Measurements from ENCODE around the gene KDM8.

KDM8 gene

DNA sequence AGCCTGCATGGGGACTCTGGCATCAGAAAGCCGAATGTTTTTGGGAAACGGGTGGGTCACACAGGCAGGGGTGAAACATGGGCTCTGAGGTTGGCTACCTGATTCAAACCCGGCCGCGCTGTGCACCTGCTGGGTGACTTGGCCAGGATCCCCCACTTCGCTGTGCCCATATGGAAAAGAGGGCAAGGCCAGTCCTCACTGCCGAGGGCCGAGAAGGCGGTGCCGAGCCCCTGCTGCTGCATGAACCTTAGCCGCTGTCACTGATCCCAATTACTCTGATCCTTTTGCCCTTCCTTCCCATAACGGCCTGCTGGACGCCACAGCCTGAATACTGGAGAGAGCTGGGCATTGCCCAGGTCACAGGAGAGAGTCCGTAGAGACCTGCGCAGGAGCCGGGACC, 17.7 kb downstream of the KDM8 start:
- H3K4me1 ChIP-seq (ENCODE audit: control insufficient read depth, insufficient read depth, low read length), result no peaks in the 10 kb centered on the region
- TF ChIP-seq ZNF121 (tag by site-specific recombination; IDR thresholded peaks at IDR 0.05) (no peak), ZNF394 (tag by site-specific recombination; IDR thresholded peaks at IDR 0.05; ENCODE audit: borderline replicate concordance) (no peak), ZNF792 (tag by site-specific recombination; IDR thresholded peaks at IDR 0.05) (no peak), ZNF19 (tag by site-specific recombination; IDR thresholded peaks at IDR 0.05; ENCODE audit: low read depth) (no peak), ZNF76 (tag by site-specific recombination; IDR thresholded peaks at IDR 0.05; ENCODE audit: borderline replicate concordance, low read depth) (no peak), ZNF416 (tag by site-specific recombination; IDR thresholded peaks at IDR 0.05) (no peak), ZNF146 (tag by site-specific recombination; IDR thresholded peaks at IDR 0.05) (no peak), SCRT2 (tag by site-specific recombination; IDR thresholded peaks at IDR 0.05) (no peak), ZNF239 (tag by site-specific recombination; IDR thresholded peaks at IDR 0.05) (no peak), ZNF302 (tag by site-specific recombination; IDR thresholded peaks at IDR 0.05; ENCODE audit: low read depth) (no peak), FEZF1 (tag by site-specific recombination; IDR thresholded peaks at IDR 0.05) (no peak)
- TF ChIP-seq, protein P1, sequence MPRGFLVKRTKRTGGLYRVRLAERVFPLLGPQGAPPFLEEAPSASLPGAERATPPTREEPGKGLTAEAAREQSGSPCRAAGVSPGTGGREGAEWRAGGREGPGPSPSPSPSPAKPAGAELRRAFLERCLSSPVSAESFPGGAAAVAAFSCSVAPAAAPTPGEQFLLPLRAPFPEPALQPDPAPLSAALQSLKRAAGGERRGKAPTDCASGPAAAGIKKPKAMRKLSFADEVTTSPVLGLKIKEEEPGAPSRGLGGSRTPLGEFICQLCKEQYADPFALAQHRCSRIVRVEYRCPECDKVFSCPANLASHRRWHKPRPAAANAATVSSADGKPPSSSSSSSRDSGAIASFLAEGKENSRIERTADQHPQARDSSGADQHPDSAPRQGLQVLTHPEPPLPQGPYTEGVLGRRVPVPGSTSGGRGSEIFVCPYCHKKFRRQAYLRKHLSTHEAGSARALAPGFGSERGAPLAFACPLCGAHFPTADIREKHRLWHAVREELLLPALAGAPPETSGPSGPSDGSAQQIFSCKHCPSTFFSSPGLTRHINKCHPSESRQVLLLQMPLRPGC (tag by site-specific recombination; IDR thresholded peaks at IDR 0.05), result no peak
- TF ChIP-seq, protein P2, sequence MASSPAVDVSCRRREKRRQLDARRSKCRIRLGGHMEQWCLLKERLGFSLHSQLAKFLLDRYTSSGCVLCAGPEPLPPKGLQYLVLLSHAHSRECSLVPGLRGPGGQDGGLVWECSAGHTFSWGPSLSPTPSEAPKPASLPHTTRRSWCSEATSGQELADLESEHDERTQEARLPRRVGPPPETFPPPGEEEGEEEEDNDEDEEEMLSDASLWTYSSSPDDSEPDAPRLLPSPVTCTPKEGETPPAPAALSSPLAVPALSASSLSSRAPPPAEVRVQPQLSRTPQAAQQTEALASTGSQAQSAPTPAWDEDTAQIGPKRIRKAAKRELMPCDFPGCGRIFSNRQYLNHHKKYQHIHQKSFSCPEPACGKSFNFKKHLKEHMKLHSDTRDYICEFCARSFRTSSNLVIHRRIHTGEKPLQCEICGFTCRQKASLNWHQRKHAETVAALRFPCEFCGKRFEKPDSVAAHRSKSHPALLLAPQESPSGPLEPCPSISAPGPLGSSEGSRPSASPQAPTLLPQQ (tag by site-specific recombination; IDR thresholded peaks at IDR 0.05), result no peak
- TF ChIP-seq, protein P3, sequence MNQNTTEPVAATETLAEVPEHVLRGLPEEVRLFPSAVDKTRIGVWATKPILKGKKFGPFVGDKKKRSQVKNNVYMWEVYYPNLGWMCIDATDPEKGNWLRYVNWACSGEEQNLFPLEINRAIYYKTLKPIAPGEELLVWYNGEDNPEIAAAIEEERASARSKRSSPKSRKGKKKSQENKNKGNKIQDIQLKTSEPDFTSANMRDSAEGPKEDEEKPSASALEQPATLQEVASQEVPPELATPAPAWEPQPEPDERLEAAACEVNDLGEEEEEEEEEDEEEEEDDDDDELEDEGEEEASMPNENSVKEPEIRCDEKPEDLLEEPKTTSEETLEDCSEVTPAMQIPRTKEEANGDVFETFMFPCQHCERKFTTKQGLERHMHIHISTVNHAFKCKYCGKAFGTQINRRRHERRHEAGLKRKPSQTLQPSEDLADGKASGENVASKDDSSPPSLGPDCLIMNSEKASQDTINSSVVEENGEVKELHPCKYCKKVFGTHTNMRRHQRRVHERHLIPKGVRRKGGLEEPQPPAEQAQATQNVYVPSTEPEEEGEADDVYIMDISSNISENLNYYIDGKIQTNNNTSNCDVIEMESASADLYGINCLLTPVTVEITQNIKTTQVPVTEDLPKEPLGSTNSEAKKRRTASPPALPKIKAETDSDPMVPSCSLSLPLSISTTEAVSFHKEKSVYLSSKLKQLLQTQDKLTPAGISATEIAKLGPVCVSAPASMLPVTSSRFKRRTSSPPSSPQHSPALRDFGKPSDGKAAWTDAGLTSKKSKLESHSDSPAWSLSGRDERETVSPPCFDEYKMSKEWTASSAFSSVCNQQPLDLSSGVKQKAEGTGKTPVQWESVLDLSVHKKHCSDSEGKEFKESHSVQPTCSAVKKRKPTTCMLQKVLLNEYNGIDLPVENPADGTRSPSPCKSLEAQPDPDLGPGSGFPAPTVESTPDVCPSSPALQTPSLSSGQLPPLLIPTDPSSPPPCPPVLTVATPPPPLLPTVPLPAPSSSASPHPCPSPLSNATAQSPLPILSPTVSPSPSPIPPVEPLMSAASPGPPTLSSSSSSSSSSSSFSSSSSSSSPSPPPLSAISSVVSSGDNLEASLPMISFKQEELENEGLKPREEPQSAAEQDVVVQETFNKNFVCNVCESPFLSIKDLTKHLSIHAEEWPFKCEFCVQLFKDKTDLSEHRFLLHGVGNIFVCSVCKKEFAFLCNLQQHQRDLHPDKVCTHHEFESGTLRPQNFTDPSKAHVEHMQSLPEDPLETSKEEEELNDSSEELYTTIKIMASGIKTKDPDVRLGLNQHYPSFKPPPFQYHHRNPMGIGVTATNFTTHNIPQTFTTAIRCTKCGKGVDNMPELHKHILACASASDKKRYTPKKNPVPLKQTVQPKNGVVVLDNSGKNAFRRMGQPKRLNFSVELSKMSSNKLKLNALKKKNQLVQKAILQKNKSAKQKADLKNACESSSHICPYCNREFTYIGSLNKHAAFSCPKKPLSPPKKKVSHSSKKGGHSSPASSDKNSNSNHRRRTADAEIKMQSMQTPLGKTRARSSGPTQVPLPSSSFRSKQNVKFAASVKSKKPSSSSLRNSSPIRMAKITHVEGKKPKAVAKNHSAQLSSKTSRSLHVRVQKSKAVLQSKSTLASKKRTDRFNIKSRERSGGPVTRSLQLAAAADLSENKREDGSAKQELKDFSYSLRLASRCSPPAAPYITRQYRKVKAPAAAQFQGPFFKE (tag by site-specific recombination; IDR thresholded peaks at IDR 0.05; ENCODE audit: borderline replicate concordance), result no peak
- TF ChIP-seq, protein P4, sequence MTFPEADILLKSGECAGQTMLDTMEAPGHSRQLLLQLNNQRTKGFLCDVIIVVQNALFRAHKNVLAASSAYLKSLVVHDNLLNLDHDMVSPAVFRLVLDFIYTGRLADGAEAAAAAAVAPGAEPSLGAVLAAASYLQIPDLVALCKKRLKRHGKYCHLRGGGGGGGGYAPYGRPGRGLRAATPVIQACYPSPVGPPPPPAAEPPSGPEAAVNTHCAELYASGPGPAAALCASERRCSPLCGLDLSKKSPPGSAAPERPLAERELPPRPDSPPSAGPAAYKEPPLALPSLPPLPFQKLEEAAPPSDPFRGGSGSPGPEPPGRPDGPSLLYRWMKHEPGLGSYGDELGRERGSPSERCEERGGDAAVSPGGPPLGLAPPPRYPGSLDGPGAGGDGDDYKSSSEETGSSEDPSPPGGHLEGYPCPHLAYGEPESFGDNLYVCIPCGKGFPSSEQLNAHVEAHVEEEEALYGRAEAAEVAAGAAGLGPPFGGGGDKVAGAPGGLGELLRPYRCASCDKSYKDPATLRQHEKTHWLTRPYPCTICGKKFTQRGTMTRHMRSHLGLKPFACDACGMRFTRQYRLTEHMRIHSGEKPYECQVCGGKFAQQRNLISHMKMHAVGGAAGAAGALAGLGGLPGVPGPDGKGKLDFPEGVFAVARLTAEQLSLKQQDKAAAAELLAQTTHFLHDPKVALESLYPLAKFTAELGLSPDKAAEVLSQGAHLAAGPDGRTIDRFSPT (tag by site-specific recombination; IDR thresholded peaks at IDR 0.05), result no peak
- TF ChIP-seq, protein P5, sequence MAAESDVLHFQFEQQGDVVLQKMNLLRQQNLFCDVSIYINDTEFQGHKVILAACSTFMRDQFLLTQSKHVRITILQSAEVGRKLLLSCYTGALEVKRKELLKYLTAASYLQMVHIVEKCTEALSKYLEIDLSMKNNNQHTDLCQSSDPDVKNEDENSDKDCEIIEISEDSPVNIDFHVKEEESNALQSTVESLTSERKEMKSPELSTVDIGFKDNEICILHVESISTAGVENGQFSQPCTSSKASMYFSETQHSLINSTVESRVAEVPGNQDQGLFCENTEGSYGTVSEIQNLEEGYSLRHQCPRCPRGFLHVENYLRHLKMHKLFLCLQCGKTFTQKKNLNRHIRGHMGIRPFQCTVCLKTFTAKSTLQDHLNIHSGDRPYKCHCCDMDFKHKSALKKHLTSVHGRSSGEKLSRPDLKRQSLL (tag by site-specific recombination; IDR thresholded peaks at IDR 0.05), result no peak
- TF ChIP-seq, protein P6, sequence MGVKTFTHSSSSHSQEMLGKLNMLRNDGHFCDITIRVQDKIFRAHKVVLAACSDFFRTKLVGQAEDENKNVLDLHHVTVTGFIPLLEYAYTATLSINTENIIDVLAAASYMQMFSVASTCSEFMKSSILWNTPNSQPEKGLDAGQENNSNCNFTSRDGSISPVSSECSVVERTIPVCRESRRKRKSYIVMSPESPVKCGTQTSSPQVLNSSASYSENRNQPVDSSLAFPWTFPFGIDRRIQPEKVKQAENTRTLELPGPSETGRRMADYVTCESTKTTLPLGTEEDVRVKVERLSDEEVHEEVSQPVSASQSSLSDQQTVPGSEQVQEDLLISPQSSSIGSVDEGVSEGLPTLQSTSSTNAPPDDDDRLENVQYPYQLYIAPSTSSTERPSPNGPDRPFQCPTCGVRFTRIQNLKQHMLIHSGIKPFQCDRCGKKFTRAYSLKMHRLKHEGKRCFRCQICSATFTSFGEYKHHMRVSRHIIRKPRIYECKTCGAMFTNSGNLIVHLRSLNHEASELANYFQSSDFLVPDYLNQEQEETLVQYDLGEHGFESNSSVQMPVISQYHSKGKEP (tag by site-specific recombination; IDR thresholded peaks at IDR 0.05), result no peak
- POLR2A ChIA-PET, result interaction anchor here (1.0 kb wide), 1 partner anchor 17 kb away, joined by 3 read pairs; the partner anchor contains the start of gene KDM8
- H3K9me3 ChIP-seq (ENCODE audit: control insufficient read depth, insufficient read depth, low read depth, low read length), result no peaks in the 10 kb centered on the region
- no peak overlapping the region for H3K27ac ChIP-seq (ENCODE audit: extremely low read depth, low read depth, low read length)
- H3K4me3 ChIP-seq (ENCODE audit: low read depth, low read length), result no peak overlapping the region
- peaks cover 0 to 28% of the 10 kb centered on the region in 2 experiments; a peak in 2 of 3 replicates for H3K36me3 ChIP-seq (ENCODE audit: control insufficient read depth in 2 of 2, insufficient read depth in 1 of 2, low read length in 2 of 2)
- CTCF ChIA-PET, result no interaction called here
